Fibroblast of the aortic adventitia (primary cell): ENCODE data around the gene PROM2. TPM values are rescaled to one million over a fixed set of nuclear protein-coding genes. Genes with fewer than 3 reads are reported as not detected.

Experiments used
- DNase-seq: peaks from one replicate; pipeline ENCODE4 v3.0.0-alpha.2; 2010; ENCODE audit warnings: low read depth
- H3K4me3 ChIP-seq: 2 replicates; pipeline ENCODE4 v1.5.1; 2011; ENCODE audit warnings: low read depth, mild to moderate bottlenecking, control low read depth, low read length, moderate library complexity
- total RNA-seq: library from RNA; depleted of rRNA; stranded (reverse); fragments of >200 nt; gene quantifications from 2 replicates; pipeline ENCODE4 v1.2.3, GENCODE V29; 2012; ENCODE audit warnings: low replicate concordance
- TF ChIP-seq, protein P1 (sequence below): IDR thresholded peaks from 2 replicates; pipeline ENCODE4 v1.5.1; 2011; ENCODE audit warnings: mild to moderate bottlenecking, low read length, control low read depth, inconsistent platforms; ENCODE audit not compliant: insufficient read depth

PROM2 gene
- total RNA-seq, 1 donor = 0.18 TPM

DNA sequence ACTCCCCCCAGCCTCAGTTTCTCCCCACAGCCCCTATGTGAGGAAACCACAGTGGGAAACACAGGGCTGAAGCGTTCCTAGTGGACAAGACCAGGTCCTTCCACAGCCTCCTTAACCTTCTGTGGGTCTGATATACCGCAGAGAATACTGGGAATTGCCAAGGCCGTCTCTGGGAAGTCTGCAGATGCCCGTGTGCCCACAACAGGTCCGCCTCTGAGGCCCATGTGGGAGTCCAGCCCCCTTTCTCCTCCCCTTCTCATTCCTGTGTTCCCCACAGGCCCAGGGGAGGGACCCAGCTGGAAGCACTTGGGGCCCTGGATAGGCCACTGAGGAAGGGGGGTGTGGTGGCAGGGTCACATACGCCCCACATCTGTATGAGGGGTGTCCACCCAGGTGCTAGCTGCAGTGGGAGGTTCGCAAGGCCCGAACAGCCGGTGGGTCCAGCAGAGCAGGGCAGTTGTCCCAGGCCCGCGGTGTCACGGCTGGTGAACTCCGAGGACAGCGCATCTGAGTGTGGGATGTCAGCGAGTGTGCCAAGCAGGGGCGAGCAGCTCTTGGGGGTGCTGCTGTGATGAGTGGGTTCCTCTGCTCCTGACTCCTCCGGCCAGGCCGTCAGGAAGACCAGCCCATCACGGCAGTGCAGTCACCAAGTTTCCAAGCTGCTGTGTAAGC is 20.5 kb downstream of the PROM2 start:
- no peak for DNase-seq
- TF ChIP-seq, protein P1, sequence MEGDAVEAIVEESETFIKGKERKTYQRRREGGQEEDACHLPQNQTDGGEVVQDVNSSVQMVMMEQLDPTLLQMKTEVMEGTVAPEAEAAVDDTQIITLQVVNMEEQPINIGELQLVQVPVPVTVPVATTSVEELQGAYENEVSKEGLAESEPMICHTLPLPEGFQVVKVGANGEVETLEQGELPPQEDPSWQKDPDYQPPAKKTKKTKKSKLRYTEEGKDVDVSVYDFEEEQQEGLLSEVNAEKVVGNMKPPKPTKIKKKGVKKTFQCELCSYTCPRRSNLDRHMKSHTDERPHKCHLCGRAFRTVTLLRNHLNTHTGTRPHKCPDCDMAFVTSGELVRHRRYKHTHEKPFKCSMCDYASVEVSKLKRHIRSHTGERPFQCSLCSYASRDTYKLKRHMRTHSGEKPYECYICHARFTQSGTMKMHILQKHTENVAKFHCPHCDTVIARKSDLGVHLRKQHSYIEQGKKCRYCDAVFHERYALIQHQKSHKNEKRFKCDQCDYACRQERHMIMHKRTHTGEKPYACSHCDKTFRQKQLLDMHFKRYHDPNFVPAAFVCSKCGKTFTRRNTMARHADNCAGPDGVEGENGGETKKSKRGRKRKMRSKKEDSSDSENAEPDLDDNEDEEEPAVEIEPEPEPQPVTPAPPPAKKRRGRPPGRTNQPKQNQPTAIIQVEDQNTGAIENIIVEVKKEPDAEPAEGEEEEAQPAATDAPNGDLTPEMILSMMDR = no peak
- no peak overlapping the region for H3K4me3 ChIP-seq

DNA sequence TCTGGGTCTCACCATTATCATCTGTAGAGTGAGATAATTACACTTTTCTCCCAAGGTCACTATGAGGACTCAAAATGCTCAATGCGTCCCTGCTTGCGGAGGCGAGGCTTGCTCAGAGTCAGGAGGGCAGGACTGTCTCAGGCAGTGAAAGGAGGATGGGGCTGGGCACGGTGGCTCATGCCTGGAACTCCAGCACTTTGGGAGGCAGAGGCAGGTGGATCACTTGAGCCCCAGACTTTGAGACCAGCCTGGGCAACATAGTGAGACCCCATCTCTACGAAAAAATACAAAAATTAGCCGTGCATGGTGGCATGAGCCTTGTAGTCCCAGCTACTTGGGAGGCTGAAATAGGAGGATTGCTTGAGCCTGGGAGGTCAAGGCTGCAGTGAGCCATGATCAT is 21.1 kb downstream of the PROM2 start:
- H3K4me3 ChIP-seq = no peak overlapping the region
- DNase-seq = no peak
- TF ChIP-seq, protein P1 = no peak

DNA sequence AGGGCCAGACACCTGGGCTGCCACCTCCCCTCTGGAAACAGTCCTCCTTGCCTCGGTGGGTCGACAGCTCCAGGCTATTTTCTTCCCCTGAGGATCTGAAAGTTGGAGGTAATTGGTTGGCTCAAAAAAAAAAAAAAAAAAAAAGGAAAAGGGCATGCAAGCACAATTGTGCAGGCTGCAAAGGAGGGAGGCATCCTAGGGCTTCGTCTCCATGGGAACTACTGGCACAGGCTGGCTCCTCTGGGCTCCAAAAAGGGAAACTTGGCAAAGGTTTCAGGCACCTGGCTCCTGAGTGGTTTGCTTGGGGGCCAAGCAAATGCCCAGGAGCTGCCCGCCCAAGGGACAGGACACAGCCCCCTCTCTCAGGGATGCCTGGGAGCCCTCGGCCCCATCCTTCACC is 21.8 kb downstream of the PROM2 start:
- H3K4me3 ChIP-seq = no peak overlapping the region
- TF ChIP-seq, protein P1 = no peak
- no peak for DNase-seq

DNA sequence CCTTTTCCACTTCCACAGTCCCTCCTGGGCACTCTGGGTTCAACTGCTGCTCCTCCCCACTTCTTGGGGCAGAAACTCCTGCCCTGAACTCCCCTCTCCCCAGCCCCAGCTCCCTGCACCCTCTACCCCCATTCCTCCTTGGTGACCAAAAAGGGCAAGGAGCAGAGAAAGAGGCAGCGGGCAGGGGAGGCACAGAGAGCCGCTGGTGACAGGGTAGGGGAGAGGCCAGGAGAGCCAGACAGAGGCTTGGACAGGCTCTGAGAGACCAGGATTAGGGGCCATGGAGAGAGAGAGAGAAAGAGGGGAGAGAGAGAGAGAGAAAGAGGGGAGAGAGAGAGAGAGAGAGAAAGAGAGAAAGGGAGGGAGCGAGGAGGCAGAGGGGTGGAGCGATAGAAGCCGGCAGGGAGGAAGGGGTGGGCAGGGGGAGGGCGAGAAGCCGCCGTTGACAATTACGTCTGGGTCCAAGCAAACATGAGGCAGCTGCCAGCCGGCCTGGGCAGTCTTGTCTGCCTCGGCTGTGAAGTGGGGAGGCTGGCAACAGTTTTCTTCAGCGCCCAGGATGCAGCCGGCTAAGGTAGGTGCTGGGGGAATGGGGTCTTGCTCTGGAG is 22.7 kb downstream of the PROM2 start, which contains the start of gene KCNIP3:
Gene KCNIP3, plus strand, starts transcription at position 468 of the 608 bp plus-strand sequence. Its CDS starts 92 bp downstream, at position 560.
- DNase-seq = no peak
- TF ChIP-seq, protein P1 = no peak
- H3K4me3 ChIP-seq = no peak within 1 kb of the TSS

- DNase-seq = no peak
- no peak overlapping the region for H3K4me3 ChIP-seq
- TF ChIP-seq, protein P1 = no peak
Measured at GRCh38 chr2:95297639-95298395, 23.6 kb downstream of the PROM2 start.

- TF ChIP-seq, protein P1 = no peak
- H3K4me3 ChIP-seq = no peak overlapping the region
- DNase-seq = no peak
Measured at GRCh38 chr2:95298486-95299111, 24.4 kb downstream of the PROM2 start.
